Measurements from ENCODE around the gene B4GALT7. TPM values are rescaled to one million over a fixed set of nuclear protein-coding genes. Genes with fewer than 3 reads are reported as not detected.
"Not testable (repeated sequence)": the region's sequence is repeated elsewhere in the genome, so short reads cannot be mapped to it uniquely, and the experiment has no call there.

The B4GALT7 gene
- total RNA-seq, 2 experiments from 2014 or later: 24.9 to 38.5 TPM

DNA sequence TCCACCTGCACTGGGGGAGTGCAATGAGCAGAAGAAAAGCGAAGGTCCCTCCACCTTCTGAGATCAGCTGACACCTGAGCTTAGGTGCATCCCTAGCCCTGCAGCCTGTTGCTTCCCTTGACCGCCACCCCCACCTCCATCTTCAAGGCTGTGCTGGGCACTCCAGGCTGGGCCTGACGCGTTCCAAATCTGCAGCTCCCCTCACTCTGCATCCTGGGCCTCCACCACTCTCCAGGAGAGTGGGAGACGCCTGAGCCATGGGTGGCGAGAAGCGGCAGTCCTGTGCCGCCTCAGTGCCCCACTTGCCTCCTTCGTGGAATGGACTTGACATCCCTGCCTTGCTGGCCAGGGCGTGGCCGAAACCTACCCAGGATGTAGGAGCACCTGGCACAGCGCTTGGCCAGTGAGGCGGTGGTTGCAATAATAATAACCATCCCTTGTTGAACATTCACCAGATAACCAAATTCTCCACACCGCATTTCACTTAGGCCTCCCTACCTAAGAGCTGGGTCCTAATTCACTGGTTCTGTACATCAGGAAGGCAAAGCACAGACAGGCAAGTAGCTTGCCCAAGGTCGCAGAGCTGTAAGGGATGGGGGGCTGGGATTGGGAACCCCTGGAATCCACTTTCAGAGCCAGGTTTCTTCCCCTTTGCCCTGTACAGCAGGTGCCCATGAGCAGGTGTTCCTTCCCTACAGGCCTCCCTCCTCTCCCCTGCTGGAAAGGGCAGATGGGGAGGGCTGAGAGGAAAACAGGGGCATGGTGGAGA is 11.7 kb downstream of the B4GALT7 start:
- ChIA-PET POLR2A (no interaction called here), CTCF (ENCODE audit: unreplicated experiment) (no interaction called here)
- Histone ChIP-seq H4K20me1 (ENCODE audit: insufficient read depth, low read length) (no peaks in the 10 kb centered on the region), H3K9me3 (ENCODE audit: low read length) (no peaks in the 10 kb centered on the region), H3K9me2 (ENCODE audit: insufficient read depth, low read length) (no peaks in the 10 kb centered on the region), H3K4me3 (ENCODE audit: low read depth, low read length, poor library complexity, severe bottlenecking) (no peak overlapping the region), H3K4me2 (ENCODE audit: low read length) (no peak overlapping the region), H3K36me3 (ENCODE audit: insufficient read depth, low read length) (peaks cover 23% of the 10 kb centered on the region), H3K4me1 (ENCODE audit: insufficient read depth, low read length, poor library complexity, severe bottlenecking) (no peaks in the 10 kb centered on the region), H3K79me2 (ENCODE audit: insufficient read depth, low read depth, low read length) (no peaks in the 10 kb centered on the region), H2AFZ (ENCODE audit: low read length) (no peak overlapping the region), H3K27ac (ENCODE audit: low read depth, low read length, poor library complexity, severe bottlenecking) (no peak overlapping the region)
- intact Hi-C loops (cut with micrococcal nuclease; ENCODE audit: unreplicated experiment): no loop called here
- no TSS peak for BruUV-seq (replicated peaks)
- no peak for DNase-seq (ENCODE audit: low spot score)
- TF ChIP-seq EZH2phosphoT487 (IDR thresholded peaks at IDR 0.05; ENCODE audit: borderline replicate concordance, low read depth, low read length): no peak
- TF ChIP-seq, protein P1, sequence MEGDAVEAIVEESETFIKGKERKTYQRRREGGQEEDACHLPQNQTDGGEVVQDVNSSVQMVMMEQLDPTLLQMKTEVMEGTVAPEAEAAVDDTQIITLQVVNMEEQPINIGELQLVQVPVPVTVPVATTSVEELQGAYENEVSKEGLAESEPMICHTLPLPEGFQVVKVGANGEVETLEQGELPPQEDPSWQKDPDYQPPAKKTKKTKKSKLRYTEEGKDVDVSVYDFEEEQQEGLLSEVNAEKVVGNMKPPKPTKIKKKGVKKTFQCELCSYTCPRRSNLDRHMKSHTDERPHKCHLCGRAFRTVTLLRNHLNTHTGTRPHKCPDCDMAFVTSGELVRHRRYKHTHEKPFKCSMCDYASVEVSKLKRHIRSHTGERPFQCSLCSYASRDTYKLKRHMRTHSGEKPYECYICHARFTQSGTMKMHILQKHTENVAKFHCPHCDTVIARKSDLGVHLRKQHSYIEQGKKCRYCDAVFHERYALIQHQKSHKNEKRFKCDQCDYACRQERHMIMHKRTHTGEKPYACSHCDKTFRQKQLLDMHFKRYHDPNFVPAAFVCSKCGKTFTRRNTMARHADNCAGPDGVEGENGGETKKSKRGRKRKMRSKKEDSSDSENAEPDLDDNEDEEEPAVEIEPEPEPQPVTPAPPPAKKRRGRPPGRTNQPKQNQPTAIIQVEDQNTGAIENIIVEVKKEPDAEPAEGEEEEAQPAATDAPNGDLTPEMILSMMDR (conservative IDR thresholded peaks at IDR 0.05; ENCODE audit: low read length): no peak

DNA sequence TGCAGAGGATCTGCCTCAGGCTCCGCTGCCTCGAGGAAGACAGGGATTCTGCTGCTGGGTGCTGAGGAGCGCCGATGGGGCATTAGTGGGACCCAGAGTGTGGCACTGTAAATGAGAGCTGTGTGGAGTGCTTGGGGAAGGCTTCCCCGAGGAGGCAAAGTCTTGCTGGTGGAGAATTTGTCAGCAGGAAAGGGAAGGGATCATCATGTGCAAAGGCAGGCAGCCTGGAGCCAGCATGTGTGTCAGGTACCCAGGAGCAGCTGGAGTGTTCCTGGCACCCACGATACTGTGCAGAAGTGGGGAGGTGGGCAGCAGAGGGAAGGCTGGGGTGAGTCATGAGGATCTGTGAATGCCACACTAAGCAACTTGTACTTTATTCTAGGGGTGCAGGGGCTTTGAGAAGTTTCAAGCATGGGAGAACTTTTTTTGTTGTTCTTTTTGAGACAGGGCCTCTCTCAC is 12.3 kb downstream of the B4GALT7 start:
- no peak for TF ChIP-seq EZH2phosphoT487 (IDR thresholded peaks at IDR 0.05; ENCODE audit: borderline replicate concordance, low read depth, low read length)
- TF ChIP-seq, protein P1 (conservative IDR thresholded peaks at IDR 0.05; ENCODE audit: low read length): no peak
- ChIA-PET POLR2A (no interaction called here), CTCF (ENCODE audit: unreplicated experiment) (no interaction called here)

DNA sequence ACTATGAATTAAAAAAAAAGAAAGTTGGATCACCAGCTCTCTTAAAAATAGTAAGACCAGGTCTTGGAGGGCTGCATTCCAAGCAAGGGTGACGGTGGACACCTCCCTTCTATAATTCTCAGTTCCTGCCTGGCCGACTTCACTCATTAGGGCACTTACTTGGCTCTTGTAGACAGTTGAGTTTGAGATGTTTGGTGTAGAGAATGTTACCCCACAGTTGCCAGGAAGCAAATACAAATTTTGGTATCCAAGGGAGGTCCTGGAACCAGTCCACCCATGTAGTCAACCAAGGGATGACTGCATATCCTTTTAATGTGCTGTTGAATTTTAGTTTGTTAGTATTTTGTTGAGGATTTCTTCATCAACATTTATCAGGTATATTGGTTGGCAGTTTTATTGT is 20.6 kb downstream of the B4GALT7 start:
- no peaks in the 10 kb centered on the region for H3K79me2 ChIP-seq (ENCODE audit: insufficient read depth, low read depth, low read length)
- no peaks in the 10 kb centered on the region; the same call in 1 of the 2 replicates for H3K9me3 ChIP-seq (ENCODE audit: low read length)
- no peak overlapping the region for H3K27ac ChIP-seq (ENCODE audit: low read depth, low read length, poor library complexity, severe bottlenecking)
- H3K36me3 ChIP-seq (ENCODE audit: insufficient read depth, low read length): peaks cover 77% of the 10 kb centered on the region
- no peaks in the 10 kb centered on the region for H4K20me1 ChIP-seq (ENCODE audit: insufficient read depth, low read length)
- no TSS peak for BruUV-seq (replicated peaks)
- H3K4me2 ChIP-seq (ENCODE audit: low read length): no peak overlapping the region
- H3K4me1 ChIP-seq (ENCODE audit: insufficient read depth, low read length, poor library complexity, severe bottlenecking): no peaks in the 10 kb centered on the region
- no peaks in the 10 kb centered on the region for H3K9me2 ChIP-seq (ENCODE audit: insufficient read depth, low read length)
- no peak overlapping the region for H2AFZ ChIP-seq (ENCODE audit: low read length)
- intact Hi-C loops (cut with micrococcal nuclease; ENCODE audit: unreplicated experiment): no loop called here
- DNase-seq (ENCODE audit: low spot score): no peak
- CTCF ChIA-PET (ENCODE audit: unreplicated experiment): no interaction called here
- TF ChIP-seq, protein P1 (conservative IDR thresholded peaks at IDR 0.05; ENCODE audit: low read length): no peak
- TF ChIP-seq EZH2phosphoT487 (IDR thresholded peaks at IDR 0.05; ENCODE audit: borderline replicate concordance, low read depth, low read length): no peak
- POLR2A ChIA-PET: no interaction called here
- H3K4me3 ChIP-seq (ENCODE audit: low read depth, low read length, poor library complexity, severe bottlenecking): no peak overlapping the region

More for the DNA sequence above, 12.3 kb downstream of the B4GALT7 start:
- no peak for DNase-seq (ENCODE audit: low spot score)
- no TSS peak for BruUV-seq (replicated peaks)
- no peaks in the 10 kb centered on the region for H4K20me1 ChIP-seq (ENCODE audit: insufficient read depth, low read length)
- H2AFZ ChIP-seq (ENCODE audit: low read length): no peak overlapping the region
- no peaks in the 10 kb centered on the region for H3K9me3 ChIP-seq (ENCODE audit: low read length)
- H3K4me3 ChIP-seq (ENCODE audit: low read depth, low read length, poor library complexity, severe bottlenecking): no peak overlapping the region
- H3K4me2 ChIP-seq (ENCODE audit: low read length): no peak overlapping the region
- intact Hi-C loops (cut with micrococcal nuclease; ENCODE audit: unreplicated experiment): no loop called here
- H3K4me1 ChIP-seq (ENCODE audit: insufficient read depth, low read length, poor library complexity, severe bottlenecking): no peaks in the 10 kb centered on the region
- no peaks in the 10 kb centered on the region for H3K9me2 ChIP-seq (ENCODE audit: insufficient read depth, low read length)
- H3K79me2 ChIP-seq (ENCODE audit: insufficient read depth, low read depth, low read length): no peaks in the 10 kb centered on the region
- H3K36me3 ChIP-seq (ENCODE audit: insufficient read depth, low read length): peaks cover 28% of the 10 kb centered on the region
- H3K27ac ChIP-seq (ENCODE audit: low read depth, low read length, poor library complexity, severe bottlenecking): no peak overlapping the region

DNA sequence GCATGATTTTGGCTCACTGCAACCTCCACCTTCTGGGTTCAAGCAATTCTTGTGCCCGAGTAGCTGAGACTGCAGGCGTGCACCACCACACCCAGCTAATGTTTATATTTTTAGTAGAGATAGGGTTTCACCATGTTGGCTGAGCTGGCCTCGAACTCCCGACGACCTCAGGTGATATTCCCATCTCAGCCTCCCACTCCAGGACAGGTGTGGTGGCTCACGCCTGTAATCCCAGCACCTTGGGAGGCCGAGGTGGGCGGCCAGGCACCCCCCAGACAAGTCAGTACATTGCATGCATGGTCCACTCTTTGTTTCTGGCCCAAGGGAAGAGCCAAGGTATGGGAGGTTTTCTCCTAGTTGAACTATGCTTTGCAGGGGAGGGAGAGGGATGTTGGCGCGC is 24.2 kb downstream of the B4GALT7 start:
- intact Hi-C loops (cut with micrococcal nuclease; ENCODE audit: unreplicated experiment); H3K4me3 ChIP-seq (ENCODE audit: low read depth, low read length, poor library complexity, severe bottlenecking); H3K4me1 ChIP-seq (ENCODE audit: insufficient read depth, low read length, poor library complexity, severe bottlenecking); H3K27ac ChIP-seq (ENCODE audit: low read depth, low read length, poor library complexity, severe bottlenecking); H3K4me2 ChIP-seq (ENCODE audit: low read length); BruUV-seq (replicated peaks); H3K9me2 ChIP-seq (ENCODE audit: insufficient read depth, low read length); H3K79me2 ChIP-seq (ENCODE audit: insufficient read depth, low read depth, low read length); DNase-seq (ENCODE audit: low spot score); H4K20me1 ChIP-seq (ENCODE audit: insufficient read depth, low read length); H2AFZ ChIP-seq (ENCODE audit: low read length); CTCF ChIA-PET (ENCODE audit: unreplicated experiment); H3K9me3 ChIP-seq (ENCODE audit: low read length); POLR2A ChIA-PET: not testable (repeated sequence)
- H3K36me3 ChIP-seq (ENCODE audit: insufficient read depth, low read length): peaks cover 53% of the 10 kb centered on the region
